ENCODE data around the gene STXBP4.
"Not testable (repeated sequence)": the region's sequence is repeated elsewhere in the genome, so short reads cannot be mapped to it uniquely, and the experiment has no call there.

The STXBP4 gene

GRCh38 chr17:55057184-55057583, 88.6 kb downstream of the STXBP4 start:
- no peak for DNase-seq

DNA sequence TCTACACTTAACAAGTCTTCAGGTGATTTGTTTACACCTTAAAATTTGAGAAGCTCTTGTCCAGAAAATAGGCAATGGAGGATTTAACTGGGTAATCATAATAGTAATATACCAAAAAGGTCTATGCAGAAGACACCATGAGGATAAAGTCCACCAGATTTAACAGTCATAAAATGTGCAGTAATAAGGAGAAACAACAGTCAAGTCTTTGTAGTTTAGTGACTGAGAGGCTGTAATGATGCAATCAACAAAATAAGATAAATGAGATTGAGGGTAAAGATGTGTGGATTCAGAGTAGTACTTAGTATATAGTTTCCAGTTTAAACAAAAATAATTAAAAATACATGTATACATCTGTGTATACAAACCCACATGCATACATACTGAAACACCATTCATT, 91.2 kb downstream of the STXBP4 start:
- DNase-seq: no peak

GRCh38 chr17:55062921-55063320, 94.4 kb downstream of the STXBP4 start:
- no peak for DNase-seq

- DNase-seq: no peak
Measured at GRCh38 chr17:55063885-55064874, 95.6 kb downstream of the STXBP4 start.

DNA sequence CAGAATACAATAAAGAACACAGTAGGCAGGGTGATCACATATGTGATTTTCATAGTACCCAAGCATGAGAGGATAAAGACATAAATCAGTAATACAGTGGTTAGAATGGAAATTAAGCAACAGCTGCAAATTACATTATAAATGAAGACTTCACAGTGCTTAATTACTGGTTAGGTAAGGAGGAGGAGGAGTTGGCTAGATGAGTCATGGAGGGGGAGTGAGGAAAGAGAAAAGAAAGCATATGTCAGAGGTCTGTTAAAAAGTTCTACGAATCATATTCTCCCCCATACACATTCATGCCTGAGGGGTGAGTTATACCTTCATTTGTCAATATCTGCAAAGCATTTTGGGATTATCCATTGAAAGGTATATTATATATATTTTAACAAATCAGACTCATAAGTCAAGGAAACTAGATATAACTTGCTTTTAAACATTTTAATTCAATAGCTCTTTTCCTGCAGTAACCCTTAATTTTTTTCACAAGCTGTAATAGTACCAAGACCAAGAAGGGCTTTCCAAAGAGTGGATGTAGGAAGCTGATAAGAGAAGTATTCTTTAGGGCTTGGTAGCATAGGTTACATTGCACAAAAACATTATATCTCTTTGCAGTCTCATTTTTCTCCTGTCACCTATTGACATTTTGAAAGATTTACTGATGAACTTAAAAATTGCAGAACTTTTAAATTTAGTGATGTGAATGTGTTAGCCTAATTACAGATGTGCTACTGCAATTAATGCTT, 99.3 kb downstream of the STXBP4 start:
- no peak for DNase-seq

GRCh38 chr17:55068862-55069811, 100.6 kb downstream of the STXBP4 start:
- no peak for DNase-seq

DNA sequence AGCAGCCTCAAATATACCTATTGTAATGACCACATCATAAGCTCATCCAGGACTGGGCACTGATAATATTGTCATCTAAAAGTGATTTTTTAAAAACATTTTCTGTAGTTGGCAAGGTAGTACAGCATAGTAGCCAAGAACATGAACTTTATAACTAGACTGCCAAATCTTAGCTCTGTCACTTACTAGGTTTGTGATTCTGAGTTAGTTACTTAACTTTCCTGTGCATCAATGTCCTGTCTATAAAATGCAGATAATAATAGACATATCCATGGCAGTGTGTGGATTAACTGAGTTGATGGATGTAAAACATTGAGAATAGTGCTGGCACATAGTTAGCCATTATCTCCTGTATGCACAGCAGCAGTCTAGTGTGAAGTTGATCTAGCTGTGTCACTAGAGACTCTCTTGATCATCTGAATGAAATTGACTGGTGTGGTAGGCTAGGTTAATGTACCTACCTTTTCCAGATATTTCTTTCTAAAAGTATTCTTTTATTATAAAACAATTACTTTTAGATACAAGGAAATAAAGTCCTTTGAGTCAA, 101.5 kb downstream of the STXBP4 start:
- DNase-seq: no peak

DNA sequence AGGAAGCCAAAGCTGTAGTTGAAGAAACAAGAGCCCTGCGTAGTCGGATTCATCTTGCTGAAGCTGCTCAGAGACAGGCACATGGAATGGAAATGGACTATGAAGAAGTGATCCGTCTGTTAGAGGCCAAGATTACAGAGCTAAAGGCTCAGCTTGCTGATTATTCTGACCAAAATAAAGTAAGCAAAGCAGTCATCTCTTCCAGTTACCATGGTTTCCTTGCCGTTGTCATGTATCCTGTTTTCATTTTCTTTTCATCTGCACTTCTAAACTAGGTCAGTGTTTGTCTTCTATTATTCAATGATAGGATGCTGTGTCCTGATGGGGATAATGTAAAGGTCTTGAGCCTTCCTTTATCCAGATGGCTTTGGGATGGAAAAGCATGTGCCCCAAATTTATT, 104.3 kb downstream of the STXBP4 start:
- DNase-seq: no peak

- not testable (repeated sequence) for DNase-seq
Measured at GRCh38 chr17:55073467-55073866, 104.9 kb downstream of the STXBP4 start.

- no peak for DNase-seq
Measured at GRCh38 chr17:55081559-55081958, 113.0 kb downstream of the STXBP4 start.

GRCh38 chr17:55086635-55087058, 118.1 kb downstream of the STXBP4 start:
- peak; percentile 16 to 67 (median 58) for DNase-seq

DNA sequence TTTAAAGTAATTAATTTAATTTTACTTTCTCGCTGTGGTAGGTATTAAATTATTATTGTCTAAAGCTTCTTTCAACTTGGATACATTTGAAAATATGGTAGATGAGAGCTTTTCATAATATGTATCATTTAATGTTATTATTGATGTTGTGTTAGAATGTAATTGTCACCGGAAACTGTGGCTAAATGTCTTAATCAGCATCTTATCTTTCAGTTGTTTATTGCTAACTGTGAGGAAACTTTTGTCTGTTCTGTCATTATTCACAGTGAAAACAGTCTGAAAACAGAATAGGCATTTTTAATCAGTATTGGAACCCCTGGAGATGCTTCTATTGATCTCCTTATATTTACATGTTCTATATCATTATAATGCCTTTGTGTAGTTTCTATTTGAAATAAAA, 120.7 kb downstream of the STXBP4 start:
- DNase-seq: no peak

- DNase-seq: no peak
Measured at GRCh38 chr17:55090079-55090492, 121.5 kb downstream of the STXBP4 start.

GRCh38 chr17:55093353-55093752, 124.8 kb downstream of the STXBP4 start:
- no peak for DNase-seq

GRCh38 chr17:55098765-55099164, 130.2 kb downstream of the STXBP4 start:
- DNase-seq: no peak

DNA sequence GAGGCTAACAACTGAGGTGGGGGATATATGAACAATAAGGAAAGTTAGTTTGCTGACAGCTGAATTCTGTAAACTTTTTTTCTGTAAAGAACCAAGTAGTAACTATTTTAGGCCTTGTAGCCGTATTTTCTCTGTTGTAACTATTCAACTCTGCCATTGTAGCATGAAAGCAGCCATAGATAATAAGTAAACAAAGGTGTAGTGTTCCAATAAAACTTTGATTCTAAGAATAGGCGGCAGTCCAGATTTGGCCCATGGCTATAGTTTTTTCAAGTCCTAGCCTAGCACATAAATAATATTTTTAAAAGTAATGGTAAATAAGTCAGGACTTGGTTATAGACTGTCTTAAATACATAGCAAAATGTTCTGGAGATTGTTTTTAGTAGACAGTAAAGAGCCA, 142.0 kb downstream of the STXBP4 start:
- no peak for DNase-seq

- no peak for DNase-seq
Measured at GRCh38 chr17:55114283-55114682, 145.7 kb downstream of the STXBP4 start.

GRCh38 chr17:55116440-55116914, 147.9 kb downstream of the STXBP4 start:
- DNase-seq: no peak

- no peak for DNase-seq
Measured at GRCh38 chr17:55117164-55117563, 148.6 kb downstream of the STXBP4 start.

GRCh38 chr17:55120651-55121050, 152.1 kb downstream of the STXBP4 start:
- no peak for DNase-seq

DNA sequence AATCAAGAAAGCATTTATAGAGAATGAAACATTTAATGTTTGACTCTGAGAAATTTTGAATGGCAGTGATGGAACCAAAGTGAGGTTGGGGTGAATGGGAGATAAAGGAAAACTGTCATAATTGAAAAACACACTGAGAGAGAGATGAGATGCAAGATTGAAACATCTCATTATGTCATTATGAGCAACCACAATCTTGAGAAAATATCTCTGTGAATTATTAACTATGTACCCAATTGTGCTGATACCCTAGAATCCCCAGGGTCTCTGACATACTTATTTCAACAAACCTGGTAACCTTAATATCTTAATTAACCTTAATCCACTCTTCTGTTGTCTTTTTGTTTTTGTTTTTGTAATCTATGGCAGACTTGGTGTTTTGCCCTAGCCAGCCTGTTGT, 152.7 kb downstream of the STXBP4 start:
- no peak for DNase-seq

GRCh38 chr17:55122114-55122513, 153.5 kb downstream of the STXBP4 start:
- DNase-seq: no peak

Data from suppressor macrophage treated with lipopolysaccharide for 1 hour (primary cell).